Measurements from ENCODE around the gene PIMREG. TPM values are rescaled to one million over a fixed set of nuclear protein-coding genes. Genes with fewer than 3 reads are reported as not detected.

Gene PIMREG
- total RNA-seq, 1 experiment from 2014 or later = 52.2 TPM

- Histone ChIP-seq H3K4me3 (no peak overlapping the region), H3K9me3 (ENCODE audit: insufficient read depth, low read depth) (peaks cover 8% of the 10 kb centered on the region; the same call in 1 of the 2 replicates), H3K9me2 (ENCODE audit: insufficient read depth) (no peaks in the 10 kb centered on the region), H3F3A (ENCODE audit: insufficient read depth, low read depth) (no peaks in the 10 kb centered on the region), H3K27ac (no peak overlapping the region), H4K20me1 (ENCODE audit: insufficient read depth) (no peaks in the 10 kb centered on the region), H3K36me3 (ENCODE audit: low read depth) (no peaks in the 10 kb centered on the region), H3K27me3 (ENCODE audit: insufficient read depth, low read depth) (peaks cover 89% of the 10 kb centered on the region), H3K4me1 (replicated peaks; ENCODE audit: insufficient read depth) (no peaks in the 10 kb centered on the region), H3K79me2 (ENCODE audit: low read depth) (no peaks in the 10 kb centered on the region), H2AFZ (no peak overlapping the region), H3K4me2 (no peak overlapping the region)
- BruUV-seq (replicated peaks) = no TSS peak
- DNase-seq = no peak
- TF ChIP-seq, protein P1, sequence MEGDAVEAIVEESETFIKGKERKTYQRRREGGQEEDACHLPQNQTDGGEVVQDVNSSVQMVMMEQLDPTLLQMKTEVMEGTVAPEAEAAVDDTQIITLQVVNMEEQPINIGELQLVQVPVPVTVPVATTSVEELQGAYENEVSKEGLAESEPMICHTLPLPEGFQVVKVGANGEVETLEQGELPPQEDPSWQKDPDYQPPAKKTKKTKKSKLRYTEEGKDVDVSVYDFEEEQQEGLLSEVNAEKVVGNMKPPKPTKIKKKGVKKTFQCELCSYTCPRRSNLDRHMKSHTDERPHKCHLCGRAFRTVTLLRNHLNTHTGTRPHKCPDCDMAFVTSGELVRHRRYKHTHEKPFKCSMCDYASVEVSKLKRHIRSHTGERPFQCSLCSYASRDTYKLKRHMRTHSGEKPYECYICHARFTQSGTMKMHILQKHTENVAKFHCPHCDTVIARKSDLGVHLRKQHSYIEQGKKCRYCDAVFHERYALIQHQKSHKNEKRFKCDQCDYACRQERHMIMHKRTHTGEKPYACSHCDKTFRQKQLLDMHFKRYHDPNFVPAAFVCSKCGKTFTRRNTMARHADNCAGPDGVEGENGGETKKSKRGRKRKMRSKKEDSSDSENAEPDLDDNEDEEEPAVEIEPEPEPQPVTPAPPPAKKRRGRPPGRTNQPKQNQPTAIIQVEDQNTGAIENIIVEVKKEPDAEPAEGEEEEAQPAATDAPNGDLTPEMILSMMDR (conservative IDR thresholded peaks at IDR 0.05) = no peak
- no peak for TF ChIP-seq EZH2 (IDR thresholded peaks at IDR 0.05; ENCODE audit: low read depth)
- ChIA-PET POLR2A (ENCODE audit: unreplicated experiment) (no interaction called here), CTCF (no interaction called here)
- intact Hi-C loops (cut with micrococcal nuclease; ENCODE audit: unreplicated experiment) = loop anchor here (10.0 kb wide), 1 partner anchor 1184 kb away; no protein-coding TSS in a partner anchor
Measured at GRCh38 chr17:6429266-6429665, 15.0 kb upstream of the PIMREG start.

GRCh38 chr17:6430769-6431168 lies 13.5 kb upstream of the PIMREG start:
- H3K4me2 ChIP-seq = no peak overlapping the region
- H3F3A ChIP-seq (ENCODE audit: insufficient read depth, low read depth) = no peaks in the 10 kb centered on the region
- ChIA-PET POLR2A (ENCODE audit: unreplicated experiment) (no interaction called here), CTCF (no interaction called here)
- peaks cover 83% of the 10 kb centered on the region for H3K27me3 ChIP-seq (ENCODE audit: insufficient read depth, low read depth)
- H3K4me1 ChIP-seq (replicated peaks; ENCODE audit: insufficient read depth) = no peaks in the 10 kb centered on the region
- H3K4me3 ChIP-seq = no peak overlapping the region
- DNase-seq = no peak
- no peaks in the 10 kb centered on the region for H3K79me2 ChIP-seq (ENCODE audit: low read depth)
- no peaks in the 10 kb centered on the region for H3K9me2 ChIP-seq (ENCODE audit: insufficient read depth)
- H2AFZ ChIP-seq = no peak overlapping the region
- TF ChIP-seq, protein P1 (conservative IDR thresholded peaks at IDR 0.05) = peak; percentile 40; the same call in 1 of the 2 replicates
- TF ChIP-seq EZH2 (IDR thresholded peaks at IDR 0.05; ENCODE audit: low read depth) = no peak
- no TSS peak for BruUV-seq (replicated peaks)
- no peaks in the 10 kb centered on the region for H4K20me1 ChIP-seq (ENCODE audit: insufficient read depth)
- intact Hi-C loops (cut with micrococcal nuclease; ENCODE audit: unreplicated experiment) = no loop called here
- H3K27ac ChIP-seq = no peak overlapping the region
- peaks cover 8% of the 10 kb centered on the region; the same call in 1 of the 2 replicates for H3K9me3 ChIP-seq (ENCODE audit: insufficient read depth, low read depth)
- H3K36me3 ChIP-seq (ENCODE audit: low read depth) = no peaks in the 10 kb centered on the region

DNA sequence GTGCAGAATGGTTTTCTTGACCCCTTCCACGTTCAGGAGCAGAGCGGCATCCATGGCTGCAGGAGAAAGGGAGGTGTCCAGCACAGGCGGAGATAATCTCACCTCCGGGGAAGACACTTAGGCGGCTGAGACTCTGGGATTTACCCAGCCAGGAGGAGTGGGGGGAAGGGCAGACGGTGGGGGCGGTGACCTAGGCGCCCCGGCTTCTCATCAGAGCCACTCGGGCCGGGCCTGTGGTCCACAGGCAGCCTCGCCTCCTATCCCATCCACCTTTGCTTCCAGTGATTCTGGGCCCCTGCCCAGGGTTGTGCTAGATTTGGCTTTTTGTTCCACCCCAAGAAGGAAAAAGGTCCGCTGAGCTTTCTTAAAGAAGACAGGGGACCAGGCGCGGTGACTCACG lies 9.2 kb upstream of the PIMREG start, which contains the start of gene AIPL1:
Gene AIPL1 (minus strand): TSS at position 71 of the 400 bp plus-strand sequence. CDS start 17 bp downstream, at position 54.
- Histone ChIP-seq H3F3A (ENCODE audit: insufficient read depth, low read depth) (no peaks in the 10 kb centered on the region), H3K4me1 (replicated peaks; ENCODE audit: insufficient read depth) (no peaks in the 10 kb centered on the region), H2AFZ (no peak within 1 kb of the TSS), H3K27me3 (ENCODE audit: insufficient read depth, low read depth) (peaks cover 59% of the 10 kb centered on the region), H3K4me3 (no peak within 1 kb of the TSS), H3K9me2 (ENCODE audit: insufficient read depth) (no peaks in the 10 kb centered on the region), H4K20me1 (ENCODE audit: insufficient read depth) (no peaks in the 10 kb centered on the region), H3K9me3 (ENCODE audit: insufficient read depth, low read depth) (peaks cover 8% of the 10 kb centered on the region; the same call in 1 of the 2 replicates), H3K27ac (no peak within 1 kb of the TSS), H3K79me2 (ENCODE audit: low read depth) (no peaks in the 10 kb centered on the region), H3K36me3 (ENCODE audit: low read depth) (no peaks in the 10 kb centered on the region), H3K4me2 (no peak within 1 kb of the TSS)
- no peak for DNase-seq
- TF ChIP-seq, protein P1 (conservative IDR thresholded peaks at IDR 0.05) = no peak
- TF ChIP-seq EZH2 (IDR thresholded peaks at IDR 0.05; ENCODE audit: low read depth) = no peak
- CTCF ChIA-PET = no interaction called here
- no TSS peak for BruUV-seq (replicated peaks)
- intact Hi-C loops (cut with micrococcal nuclease; ENCODE audit: unreplicated experiment) = no loop called here
- POLR2A ChIA-PET (ENCODE audit: unreplicated experiment) = no interaction called here
